HG03280 (cell line): ENCODE results near the gene ENOX1.

Experiments
- ATAC-seq: cut with Tn5 transposase; IDR thresholded peaks from one replicate; pipeline ENCODE4 v1.9.1; 2021; ENCODE audit warnings: mild to moderate bottlenecking, moderate library complexity; ENCODE audit not compliant: unreplicated experiment

Gene ENOX1

DNA sequence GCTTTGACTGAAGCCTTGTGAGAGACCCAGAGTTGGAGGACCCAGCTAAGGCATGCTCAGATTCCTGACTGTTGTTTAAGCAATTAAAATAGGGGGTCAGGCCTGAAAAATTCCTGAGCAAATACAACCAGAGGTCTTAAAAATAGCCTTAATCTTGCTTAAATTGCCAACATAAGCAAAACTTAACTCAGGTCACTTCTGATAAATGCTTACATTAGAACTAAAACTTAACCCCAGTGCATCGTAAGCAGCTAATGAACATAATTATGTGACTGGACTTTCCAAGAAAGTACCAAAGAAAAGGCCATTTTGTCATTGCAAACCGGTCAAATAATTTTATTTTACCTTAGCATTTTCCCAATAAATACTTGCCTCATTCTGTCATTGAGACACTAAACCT lies 294.5 kb downstream of the ENOX1 start:
- no peak for ATAC-seq

GRCh38 chr13:43489233-43489632 lies 297.5 kb downstream of the ENOX1 start:
- ATAC-seq: no peak

- no peak for ATAC-seq
Observed at GRCh38 chr13:43487885-43488284, 298.9 kb downstream of the ENOX1 start.

DNA sequence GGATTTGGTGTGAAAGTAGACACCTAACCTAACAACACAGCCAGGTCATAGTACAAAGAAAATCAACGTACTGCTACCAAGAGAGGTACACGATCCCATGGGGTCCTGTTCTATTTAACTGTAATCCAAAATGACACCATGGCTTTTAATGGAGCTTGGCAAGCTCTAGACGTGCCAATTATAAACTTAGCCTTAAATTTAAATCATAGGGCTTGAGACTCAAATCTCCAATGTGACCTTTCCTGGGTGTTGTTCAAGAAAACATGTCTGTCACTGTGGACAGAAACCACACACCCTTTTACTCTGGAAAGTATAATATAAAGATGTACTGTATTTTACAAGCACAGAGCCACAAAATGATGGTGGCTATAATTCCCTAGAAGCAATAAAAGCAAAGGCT lies 299.3 kb downstream of the ENOX1 start:
- no peak for ATAC-seq

- ATAC-seq: no peak
Observed at GRCh38 chr13:43484432-43485225, 302.1 kb downstream of the ENOX1 start.

- ATAC-seq: no peak
Observed at GRCh38 chr13:43483930-43484329, 302.8 kb downstream of the ENOX1 start.

- ATAC-seq: no peak
Observed at GRCh38 chr13:43482641-43483040, 304.1 kb downstream of the ENOX1 start.

GRCh38 chr13:43482026-43482425 lies 304.7 kb downstream of the ENOX1 start:
- ATAC-seq: no peak

- ATAC-seq: no peak
Observed at GRCh38 chr13:43478902-43479301, 307.9 kb downstream of the ENOX1 start.

GRCh38 chr13:43478211-43478610 lies 308.6 kb downstream of the ENOX1 start:
- no peak for ATAC-seq

DNA sequence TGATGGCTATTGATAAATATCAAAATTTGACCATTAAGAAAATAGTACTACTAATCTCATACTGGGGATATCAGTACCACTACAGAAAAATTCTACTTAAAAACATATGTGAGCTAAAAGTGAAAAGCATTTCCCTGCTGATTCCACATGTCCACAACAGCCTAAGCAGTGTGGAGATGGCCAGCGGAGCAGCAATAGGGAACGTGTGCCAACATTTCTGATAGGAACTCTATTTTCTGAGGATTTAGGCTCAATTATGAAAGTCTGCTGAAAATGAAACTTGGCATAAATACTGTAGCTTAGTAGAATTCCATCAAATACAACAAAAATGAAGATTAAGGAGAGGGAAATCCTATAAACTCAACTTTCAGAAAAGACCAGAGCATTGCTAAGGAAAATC lies 311.6 kb downstream of the ENOX1 start:
- ATAC-seq: no peak

DNA sequence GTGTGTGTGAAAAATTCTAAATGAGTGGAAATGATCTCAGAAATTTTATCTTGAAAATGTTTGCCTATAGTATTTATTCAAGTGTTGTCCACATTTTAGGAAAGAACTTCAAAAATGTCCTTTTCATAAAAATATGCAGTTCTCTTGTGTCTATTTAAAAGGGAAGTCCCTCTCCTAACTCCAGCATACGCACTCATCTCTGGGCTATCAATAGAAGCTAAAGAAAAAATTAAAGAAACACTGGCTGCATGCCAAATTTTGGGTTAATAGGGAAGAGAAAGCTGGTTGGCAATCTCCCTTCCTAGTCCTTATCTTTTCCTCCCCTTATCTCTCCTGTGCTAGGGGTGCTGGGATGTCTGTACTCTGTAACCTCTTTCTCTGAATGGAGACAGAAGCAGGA lies 313.3 kb downstream of the ENOX1 start:
- no peak for ATAC-seq

GRCh38 chr13:43472980-43473379 lies 313.8 kb downstream of the ENOX1 start:
- no peak for ATAC-seq

GRCh38 chr13:43472339-43472738 lies 314.4 kb downstream of the ENOX1 start:
- no peak for ATAC-seq

DNA sequence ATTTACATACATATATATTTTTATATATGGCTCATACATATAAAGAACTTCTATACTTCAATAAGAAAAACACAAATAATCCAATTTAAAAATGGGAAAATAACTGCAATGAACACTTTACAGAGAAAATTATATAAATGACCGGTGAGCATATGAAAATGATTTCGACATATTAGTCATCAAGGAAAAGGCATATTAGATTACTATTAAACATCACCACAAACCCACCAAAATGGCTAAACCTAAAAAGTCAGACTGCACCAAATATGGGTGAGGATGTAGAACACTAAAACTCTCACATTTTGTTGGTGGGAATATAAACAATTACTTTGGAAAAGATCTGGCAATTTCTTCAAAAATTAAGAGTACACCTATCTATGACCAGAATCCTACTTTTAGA lies 316.2 kb downstream of the ENOX1 start:
- ATAC-seq: no peak

DNA sequence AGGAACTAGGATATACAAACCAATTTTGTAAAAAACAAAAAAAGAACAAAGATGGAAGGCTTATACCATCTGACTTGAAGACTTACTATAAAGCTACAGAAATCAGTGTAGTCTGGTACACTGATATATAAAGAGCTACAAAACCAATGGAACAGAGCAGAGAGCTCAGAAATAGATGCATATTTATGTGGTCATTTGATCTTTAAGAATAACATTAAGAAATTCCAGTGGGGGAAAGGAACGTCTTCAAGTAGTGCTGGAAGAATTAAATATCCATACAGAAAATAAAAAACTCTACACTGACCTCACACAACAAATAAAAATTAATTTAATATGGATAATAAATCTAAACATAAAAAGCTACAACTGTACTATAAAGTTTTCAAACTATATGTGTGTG lies 317.0 kb downstream of the ENOX1 start:
- no peak for ATAC-seq

DNA sequence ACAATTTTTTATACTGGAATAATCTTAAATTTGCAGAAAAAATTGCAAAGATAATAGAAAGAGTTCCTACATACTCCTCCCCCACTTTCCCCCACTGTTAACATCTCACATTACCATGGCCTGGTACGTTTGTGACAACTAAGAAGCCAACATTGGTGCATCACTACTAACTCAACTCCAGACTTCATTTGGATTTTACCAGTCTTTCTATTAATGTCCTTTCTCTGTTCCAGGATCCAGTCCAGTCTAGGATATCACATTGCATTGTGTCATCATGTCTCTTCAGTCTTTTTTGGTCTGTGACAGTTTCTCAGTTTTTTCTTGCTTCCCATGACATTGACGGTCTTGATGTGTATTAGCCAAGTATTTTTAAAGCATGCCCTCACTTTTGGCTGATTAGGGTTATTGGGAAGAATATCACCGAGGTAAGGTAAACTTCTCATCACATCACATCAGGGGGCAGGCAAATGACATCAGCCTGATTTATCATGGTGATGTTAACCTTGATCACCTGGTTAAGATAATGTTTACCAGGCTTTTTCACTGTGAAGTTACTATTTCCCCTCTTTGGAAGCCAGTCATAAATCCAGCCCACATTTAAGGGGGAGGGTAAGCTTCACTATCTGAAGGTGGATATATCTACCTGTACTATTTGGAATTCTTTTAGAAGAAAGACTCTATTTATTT lies 322.1 kb downstream of the ENOX1 start:
- no peak for ATAC-seq

DNA sequence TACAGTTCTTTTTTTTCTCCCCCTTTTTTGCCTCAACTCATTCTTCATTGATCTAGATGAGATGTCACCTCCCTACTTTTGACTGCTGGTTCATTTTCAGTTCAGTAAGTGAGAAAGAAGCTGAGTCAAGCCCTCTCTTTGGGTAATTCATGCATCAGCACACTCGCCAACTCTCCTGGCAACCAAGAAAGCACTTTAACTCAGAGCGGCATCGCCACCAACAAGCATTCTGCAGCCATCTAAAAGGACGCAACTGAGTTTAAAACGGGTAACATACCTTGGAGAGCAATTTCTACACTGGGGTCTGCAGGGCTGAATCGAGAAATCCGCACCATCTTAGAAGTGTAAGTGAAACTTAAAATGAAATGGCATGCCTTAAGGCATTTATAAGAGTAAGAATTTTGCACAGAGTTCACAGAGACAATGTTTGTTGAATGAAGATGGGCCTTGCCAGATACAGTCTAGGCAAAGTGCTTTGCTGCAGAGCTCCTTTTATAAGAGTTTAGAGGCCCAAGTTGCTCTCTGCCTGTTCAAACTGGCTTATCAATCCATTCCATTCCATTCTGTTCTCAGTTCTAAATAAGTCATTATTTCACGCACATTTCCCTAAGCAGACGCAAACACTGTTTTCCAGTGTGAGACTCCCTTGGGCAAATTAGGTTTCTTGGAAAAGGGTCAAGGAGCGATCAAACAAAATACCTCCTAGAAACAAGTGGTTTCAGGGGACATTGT lies 338.0 kb downstream of the ENOX1 start:
- no peak for ATAC-seq

DNA sequence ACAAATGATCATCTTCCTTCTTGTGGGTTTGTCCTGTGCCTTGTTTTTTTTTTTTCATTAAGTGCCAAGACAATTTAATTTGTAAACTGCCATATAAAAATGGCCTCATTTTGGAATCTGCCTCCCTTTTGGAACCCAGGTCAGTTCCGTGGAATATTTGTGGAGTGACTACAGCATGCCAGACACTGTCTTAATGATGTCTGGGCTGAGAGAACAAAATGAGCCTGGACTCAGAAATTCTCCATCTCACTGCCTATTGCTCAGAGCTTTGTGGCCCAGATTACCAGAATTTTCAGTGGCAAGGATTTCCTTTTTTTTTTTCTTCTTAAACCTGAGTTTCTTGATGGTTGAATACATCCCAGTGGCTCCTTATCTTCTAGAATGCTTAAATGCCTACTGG lies 340.6 kb downstream of the ENOX1 start:
- ATAC-seq: no peak

DNA sequence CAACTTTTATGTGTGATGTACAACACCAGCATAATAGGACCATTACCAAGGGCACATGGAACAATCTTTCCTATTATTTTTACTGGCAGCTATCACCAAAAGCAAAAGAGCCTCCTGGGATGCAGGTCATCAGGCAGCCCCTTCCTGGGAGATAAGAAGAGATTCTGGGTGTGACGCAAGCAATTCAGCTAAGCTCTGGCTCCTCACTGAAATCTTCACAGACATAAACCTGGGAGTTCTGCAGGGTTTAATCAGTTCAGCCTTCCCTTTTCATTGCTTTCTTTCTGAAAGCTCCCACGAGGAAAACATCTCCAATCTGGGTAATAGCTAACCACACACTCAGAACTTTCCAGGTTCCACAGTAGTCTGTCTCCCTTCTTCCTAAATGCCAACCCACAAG lies 341.1 kb downstream of the ENOX1 start:
- no peak for ATAC-seq

- ATAC-seq: no peak
Observed at GRCh38 chr13:43444081-43444480, 342.7 kb downstream of the ENOX1 start.
